Measurements from ENCODE around the gene DPP10.

DPP10 gene

GRCh38 chr2:114714313-114714712 lies 271.9 kb downstream of the DPP10 start:
- no peak for TF ChIP-seq BCL11A (tag by site-specific recombination; IDR thresholded peaks at IDR 0.05; ENCODE audit: low read depth)
- TF ChIP-seq KLF10 (tag by site-specific recombination; IDR thresholded peaks at IDR 0.05) = no peak
- no peak for TF ChIP-seq IKZF3 (tag by site-specific recombination; IDR thresholded peaks at IDR 0.05)
- no peak for TF ChIP-seq ZNF221 (tag by site-specific recombination; IDR thresholded peaks at IDR 0.05; ENCODE audit: borderline replicate concordance)
- no peak for TF ChIP-seq ZNF138 (tag by site-specific recombination; IDR thresholded peaks at IDR 0.05; ENCODE audit: borderline replicate concordance)
- TF ChIP-seq ZBTB1 (tag by site-specific recombination; IDR thresholded peaks at IDR 0.05) = no peak
- TF ChIP-seq ZNF596 (tag by site-specific recombination; IDR thresholded peaks at IDR 0.05) = no peak
- no peak for TF ChIP-seq REPIN1 (tag by site-specific recombination; IDR thresholded peaks at IDR 0.05; ENCODE audit: low read depth)
- no peak for TF ChIP-seq ZNF701 (tag by site-specific recombination; IDR thresholded peaks at IDR 0.05)
- no peak for TF ChIP-seq ZNF266 (tag by site-specific recombination; IDR thresholded peaks at IDR 0.05; ENCODE audit: low read depth)
- Histone ChIP-seq H3K36me3 (ENCODE audit: control insufficient read depth in 2 of 2, insufficient read depth in 1 of 2, low read length in 2 of 2) (no peaks in the 10 kb centered on the region), H3K4me1 (ENCODE audit: control insufficient read depth, insufficient read depth, low read length) (no peaks in the 10 kb centered on the region), H3K27ac (ENCODE audit: extremely low read depth, low read depth, low read length) (no peak overlapping the region), H3K9me3 (ENCODE audit: control insufficient read depth, insufficient read depth, low read depth, low read length) (no peaks in the 10 kb centered on the region), H3K4me3 (ENCODE audit: low read depth, low read length) (no peak overlapping the region)
- ChIA-PET POLR2A (no interaction called here), CTCF (no interaction called here)

GRCh38 chr2:114717049-114717448 lies 274.6 kb downstream of the DPP10 start:
- CTCF ChIA-PET = no interaction called here
- POLR2A ChIA-PET = no interaction called here

GRCh38 chr2:114724454-114724853 lies 282.0 kb downstream of the DPP10 start:
- ChIA-PET CTCF (no interaction called here), POLR2A (no interaction called here)
- Histone ChIP-seq H3K4me1 (ENCODE audit: control insufficient read depth, insufficient read depth, low read length) (no peaks in the 10 kb centered on the region), H3K36me3 (ENCODE audit: control insufficient read depth in 2 of 2, insufficient read depth in 1 of 2, low read length in 2 of 2) (no peaks in the 10 kb centered on the region), H3K27ac (ENCODE audit: extremely low read depth, low read depth, low read length) (no peak overlapping the region), H3K9me3 (ENCODE audit: control insufficient read depth, insufficient read depth, low read depth, low read length) (no peaks in the 10 kb centered on the region), H3K4me3 (ENCODE audit: low read depth, low read length) (no peak overlapping the region)
- TF ChIP-seq TRIM28 (IDR thresholded peaks at IDR 0.05; ENCODE audit: borderline replicate concordance, low read length) (no peak), KLF9 (tag by site-specific recombination; IDR thresholded peaks at IDR 0.05; ENCODE audit: low read depth) (no peak), ZFP3 (tag by site-specific recombination; IDR thresholded peaks at IDR 0.05; ENCODE audit: low read depth) (no peak), ZNF155 (tag by site-specific recombination; IDR thresholded peaks at IDR 0.05) (no peak), REST (tag by site-specific recombination; IDR thresholded peaks at IDR 0.05) (no peak), ZNF248 (tag by site-specific recombination; IDR thresholded peaks at IDR 0.05) (no peak), YY1 (tag by site-specific recombination; IDR thresholded peaks at IDR 0.05) (no peak), ZBTB20 (tag by site-specific recombination; IDR thresholded peaks at IDR 0.05) (no peak), ZNF544 (tag by site-specific recombination; IDR thresholded peaks at IDR 0.05) (no peak), ZNF302 (tag by site-specific recombination; IDR thresholded peaks at IDR 0.05; ENCODE audit: low read depth) (no peak), ZNF184 (tag by site-specific recombination; IDR thresholded peaks at IDR 0.05) (no peak), ZNF473 (tag by site-specific recombination; IDR thresholded peaks at IDR 0.05) (no peak), ZNF48 (tag by site-specific recombination; IDR thresholded peaks at IDR 0.05) (no peak), ZSCAN30 (tag by site-specific recombination; IDR thresholded peaks at IDR 0.05) (no peak), ZNF24 (tag by site-specific recombination; IDR thresholded peaks at IDR 0.05) (no peak), GLI4 (tag by site-specific recombination; IDR thresholded peaks at IDR 0.05) (no peak), ZNF214 (tag by site-specific recombination; IDR thresholded peaks at IDR 0.05; ENCODE audit: borderline replicate concordance) (no peak), ZBTB26 (tag by site-specific recombination; optimal IDR thresholded peaks at IDR 0.05) (no peak)

More at GRCh38 chr2:114717049-114717448, 274.6 kb downstream of the DPP10 start:
- H3K4me3 ChIP-seq (ENCODE audit: low read depth, low read length) = no peak overlapping the region
- no peak overlapping the region for H3K27ac ChIP-seq (ENCODE audit: extremely low read depth, low read depth, low read length)
- H3K4me1 ChIP-seq (ENCODE audit: control insufficient read depth, insufficient read depth, low read length) = no peaks in the 10 kb centered on the region
- H3K9me3 ChIP-seq (ENCODE audit: control insufficient read depth, insufficient read depth, low read depth, low read length) = no peaks in the 10 kb centered on the region
- no peaks in the 10 kb centered on the region for H3K36me3 ChIP-seq (ENCODE audit: control insufficient read depth in 2 of 2, insufficient read depth in 1 of 2, low read length in 2 of 2)
- TF ChIP-seq ZNF146 (tag by site-specific recombination; IDR thresholded peaks at IDR 0.05) (no peak), ZNF629 (tag by site-specific recombination; IDR thresholded peaks at IDR 0.05) (no peak)
